RCC 7860 (cell line): ENCODE measurements around the gene TNNT3.

Experiments used
- DNase-seq: peaks from one replicate; pipeline ENCODE4 v3.0.0-alpha.2; 2015; ENCODE audit warnings: low spot score
- FAIRE-seq: peaks from 2 replicates; lab custom pipeline; 2012; peaks lifted over from hg19 to GRCh38; lab: Jason Lieb, UNC

Gene TNNT3

DNA sequence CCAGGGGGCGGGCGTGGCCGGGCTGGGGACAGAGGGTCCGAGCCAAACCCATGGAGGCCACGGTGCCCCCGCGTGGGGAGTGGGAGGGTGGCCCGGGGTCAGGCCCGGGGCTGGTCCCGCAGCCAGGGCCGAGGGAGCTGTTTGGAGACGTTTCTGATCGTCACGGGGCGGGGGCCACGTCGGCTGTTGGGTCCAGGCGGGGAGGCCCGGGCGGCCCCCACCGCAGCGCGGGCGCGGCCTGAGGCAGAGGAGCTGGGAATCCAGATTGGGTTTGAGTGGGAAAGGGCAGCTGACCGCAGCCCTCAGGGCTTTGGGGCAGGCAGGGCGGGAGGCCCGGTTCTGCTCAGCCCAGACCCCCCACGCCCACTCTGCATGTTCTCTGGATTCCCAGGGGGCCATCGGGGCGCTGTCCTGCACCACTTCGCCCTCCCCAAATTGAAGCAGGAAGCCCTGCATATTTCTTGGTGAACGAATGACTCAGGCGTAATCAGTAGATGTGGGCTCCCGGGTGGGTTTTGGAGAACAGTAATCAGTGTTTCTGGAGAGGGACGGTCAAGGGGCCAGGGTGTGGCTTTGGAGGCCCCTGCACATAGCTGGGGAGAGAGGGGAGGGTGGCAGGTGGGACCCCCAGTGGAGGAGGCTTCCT lies 28.2 kb downstream of the TNNT3 start:
- DNase-seq = no peak

GRCh38 chr11:1948389-1948788 lies 28.9 kb downstream of the TNNT3 start:
- no peak for DNase-seq
- FAIRE-seq = no peak

More for the DNA sequence above, 28.2 kb downstream of the TNNT3 start:
- FAIRE-seq = no peak

- no peak for DNase-seq
- FAIRE-seq = no peak
Observed at GRCh38 chr11:1949302-1949701, 29.8 kb downstream of the TNNT3 start.

GRCh38 chr11:1949922-1950321 lies 30.4 kb downstream of the TNNT3 start:
- DNase-seq = no peak
- FAIRE-seq = no peak

GRCh38 chr11:1952806-1953482 lies 33.4 kb downstream of the TNNT3 start:
- no peak for DNase-seq
- FAIRE-seq = no peak

DNA sequence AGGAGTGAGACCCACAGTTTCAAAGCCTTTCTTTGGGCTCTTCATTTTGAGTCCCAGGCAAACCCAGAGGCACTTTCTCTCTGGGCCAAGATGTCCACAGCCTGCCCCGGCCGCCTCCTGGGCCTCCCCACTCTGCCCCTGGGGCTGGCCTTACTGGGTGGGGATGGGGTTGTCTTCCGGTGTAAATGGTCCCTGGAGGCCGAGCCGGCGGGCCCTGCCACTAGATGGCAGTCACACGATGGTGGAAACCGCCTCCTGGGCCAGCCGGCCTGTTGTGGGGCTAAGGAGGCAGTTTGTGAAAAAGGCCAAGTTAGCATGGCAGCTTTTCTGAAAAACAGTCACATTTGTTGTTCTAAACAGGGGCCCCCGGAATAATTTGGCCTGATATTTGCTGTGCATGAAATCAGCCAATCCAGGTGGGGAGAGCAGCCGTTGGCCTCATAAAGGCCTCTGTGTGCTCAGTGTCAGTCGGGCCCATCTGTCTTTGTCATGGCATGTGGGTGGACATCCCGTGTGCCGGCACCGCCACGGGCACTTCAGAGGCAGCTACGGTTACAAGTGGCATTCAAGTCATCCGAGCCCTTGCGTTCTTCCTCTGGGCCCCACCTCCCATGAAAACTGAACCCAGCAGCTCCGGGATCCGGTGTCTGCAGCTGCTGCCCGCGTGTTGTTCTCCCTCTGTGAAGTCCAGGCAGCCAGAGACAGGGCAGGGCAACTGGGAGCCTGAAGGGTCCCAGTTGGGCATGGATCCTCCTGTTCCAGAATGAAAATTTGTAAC lies 34.2 kb downstream of the TNNT3 start:
- FAIRE-seq = no peak
- DNase-seq = no peak

DNA sequence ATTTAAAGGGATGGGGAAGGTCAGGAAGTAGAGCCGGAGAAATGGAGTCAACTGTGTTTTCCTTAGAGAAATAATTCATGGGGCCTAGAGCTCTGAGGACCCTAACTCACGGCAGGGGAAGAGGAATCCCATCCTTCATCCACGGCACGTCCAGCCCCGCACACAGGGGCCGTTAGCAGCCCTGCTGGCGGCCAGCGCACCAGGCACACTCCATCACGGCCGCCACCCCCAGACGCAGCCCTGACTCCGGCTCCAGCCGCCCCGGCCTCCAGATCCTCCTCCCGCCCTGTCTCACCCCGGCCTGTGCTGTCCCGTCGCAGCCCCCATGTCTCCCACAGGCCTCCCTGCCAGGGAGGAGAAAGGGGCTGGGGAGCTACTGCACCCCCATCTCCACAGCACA lies 38.9 kb downstream of the TNNT3 start:
- no peak for FAIRE-seq

DNA sequence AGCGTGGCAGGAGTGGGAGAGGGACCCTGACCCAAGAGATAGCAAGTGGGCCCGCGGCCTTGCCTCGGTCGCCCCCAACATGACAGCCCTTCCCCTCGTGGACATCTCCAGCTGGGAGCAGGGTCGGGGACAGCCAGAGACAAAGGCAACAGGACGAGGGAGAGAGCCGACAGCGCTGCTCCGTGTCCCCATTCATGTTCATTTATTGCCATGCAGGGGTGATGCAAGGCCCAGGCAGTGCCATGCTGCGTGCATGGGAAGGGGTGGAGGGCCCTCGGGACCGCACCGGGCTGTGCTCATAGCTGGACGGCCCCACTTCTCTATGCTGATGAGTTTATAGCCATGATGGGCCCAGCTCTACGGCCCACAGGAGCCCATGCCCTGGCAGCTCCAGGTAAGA lies 40.3 kb downstream of the TNNT3 start:
- FAIRE-seq (no peak), DNase-seq (no peak)

More for the DNA sequence above, 38.9 kb downstream of the TNNT3 start:
- no peak for DNase-seq

GRCh38 chr11:1963864-1964263 lies 44.4 kb downstream of the TNNT3 start:
- DNase-seq (no peak), FAIRE-seq (no peak)

- no peak for FAIRE-seq
Observed at GRCh38 chr11:1964348-1964747, 44.8 kb downstream of the TNNT3 start.

GRCh38 chr11:1964955-1965354 lies 45.5 kb downstream of the TNNT3 start:
- no peak for FAIRE-seq
- DNase-seq = no peak

More at GRCh38 chr11:1964348-1964747, 44.8 kb downstream of the TNNT3 start:
- DNase-seq = no peak

DNA sequence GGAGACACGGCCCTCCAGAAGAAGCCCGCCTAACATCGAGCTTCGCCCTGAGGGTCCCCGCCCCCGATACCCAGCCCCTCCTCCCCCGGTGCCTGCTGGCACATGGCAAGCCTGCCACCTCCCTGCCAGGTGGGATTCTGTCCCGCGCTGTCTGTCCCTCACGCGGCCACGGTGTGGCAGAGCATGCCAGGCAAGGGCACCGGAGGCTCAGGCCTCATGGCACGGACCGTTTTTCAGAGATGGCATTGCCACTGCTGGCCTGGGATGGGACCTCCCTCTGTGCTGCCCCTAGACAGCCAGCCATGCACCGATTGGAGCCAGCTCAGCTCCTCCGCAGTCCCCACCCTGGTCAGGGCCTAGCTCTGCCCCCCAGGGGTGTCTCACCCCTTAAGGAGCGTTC lies 47.0 kb downstream of the TNNT3 start:
- DNase-seq (no peak), FAIRE-seq (no peak)

GRCh38 chr11:1967641-1968225 lies 48.2 kb downstream of the TNNT3 start:
- DNase-seq (no peak), FAIRE-seq (no peak)

DNA sequence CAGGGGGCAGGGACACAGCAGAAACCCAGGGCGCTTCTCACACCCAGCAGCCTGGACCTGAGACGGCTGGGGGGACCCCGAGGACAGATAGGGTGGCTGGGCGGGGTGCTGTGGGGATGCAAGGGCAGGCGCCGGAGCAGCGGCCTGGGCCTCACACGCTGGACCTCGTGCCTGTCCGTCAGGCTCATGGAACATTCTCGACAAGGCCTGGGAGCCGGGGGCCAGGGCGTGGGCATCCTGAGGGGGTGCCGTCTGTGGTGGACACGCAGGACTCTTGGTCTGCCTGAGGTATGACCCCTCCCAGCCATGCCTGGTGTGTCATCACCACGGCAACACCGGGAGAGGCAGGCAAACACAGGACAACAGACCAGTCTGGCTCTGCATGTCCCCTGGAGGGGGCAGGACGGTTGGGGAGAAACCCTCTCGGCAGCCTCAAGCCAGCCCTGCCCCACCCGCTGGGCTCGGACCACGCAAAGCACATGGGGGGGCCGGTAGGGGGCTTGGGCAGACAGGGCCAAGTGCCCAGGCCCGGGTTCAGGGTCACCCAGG lies 49.0 kb downstream of the TNNT3 start:
- no peak for DNase-seq
- FAIRE-seq = no peak

DNA sequence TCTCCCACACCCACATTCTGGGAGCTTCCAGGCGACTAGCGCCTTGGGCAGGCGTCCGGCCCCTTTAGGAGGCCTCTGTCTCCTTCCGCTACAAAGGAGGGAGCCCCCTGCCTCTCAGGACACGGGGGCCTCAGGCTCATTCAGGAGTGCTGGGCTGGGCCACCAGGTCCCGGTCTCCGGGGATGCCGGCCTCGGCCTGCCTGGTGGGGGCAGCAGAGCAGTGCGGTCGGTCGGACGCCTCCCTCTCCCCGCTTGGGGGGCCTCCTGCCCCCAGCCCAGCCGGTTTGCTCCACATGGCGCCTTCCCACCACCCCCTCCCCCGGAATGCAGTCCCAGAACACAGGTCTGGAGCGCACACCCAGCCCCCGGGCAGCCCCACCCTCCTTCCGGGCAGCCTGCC lies 49.5 kb downstream of the TNNT3 start:
- DNase-seq (no peak), FAIRE-seq (no peak)

DNA sequence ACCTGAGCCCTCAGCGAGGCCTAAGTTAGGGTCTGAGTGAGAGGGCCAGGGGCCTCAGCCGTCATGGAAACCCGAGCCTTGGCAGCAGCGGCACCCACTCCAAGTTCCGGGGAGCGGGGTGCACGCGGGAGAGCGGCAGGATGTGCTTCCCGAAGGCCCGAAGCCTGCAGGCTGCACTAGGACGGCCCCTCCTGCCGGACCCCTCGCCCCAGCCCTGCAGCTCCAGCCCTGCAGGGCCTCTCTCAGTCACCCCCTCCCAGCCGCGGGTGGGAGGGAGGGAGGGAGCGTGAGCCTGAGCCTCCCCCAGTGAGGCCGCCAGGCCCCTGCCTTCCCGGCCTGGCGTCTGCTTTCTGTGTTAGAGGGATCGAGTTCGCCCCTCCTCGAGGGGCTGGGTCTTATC lies 50.3 kb downstream of the TNNT3 start:
- DNase-seq = no peak
- FAIRE-seq = no peak

GRCh38 chr11:1970956-1971355 lies 51.5 kb downstream of the TNNT3 start:
- DNase-seq (no peak), FAIRE-seq (no peak)

- DNase-seq = no peak
- no peak for FAIRE-seq
Observed at GRCh38 chr11:1975185-1975584, 55.7 kb downstream of the TNNT3 start.

- FAIRE-seq = no peak
Observed at GRCh38 chr11:1978720-1979473, 59.4 kb downstream of the TNNT3 start.

GRCh38 chr11:1979607-1980006 lies 60.1 kb downstream of the TNNT3 start:
- FAIRE-seq = no peak

More at GRCh38 chr11:1978720-1979473, 59.4 kb downstream of the TNNT3 start:
- no peak for DNase-seq

More at GRCh38 chr11:1979607-1980006, 60.1 kb downstream of the TNNT3 start:
- no peak for DNase-seq
